Measurements from ENCODE around the gene FCN1.

GRCh38 chr9:134912126-134912840, 5.4 kb downstream of the FCN1 start:
- TF ChIP-seq POLR2A (conservative IDR thresholded peaks at IDR 0.05) (no peak), MTA3 (IDR thresholded peaks at IDR 0.05; ENCODE audit: borderline replicate concordance) (no peak), STAT5B (CRISPR knock-in tag; IDR thresholded peaks at IDR 0.05) (no peak)
